K562 (cell line): ENCODE measurements around the gene SYT14. TPM values are rescaled to one million over a fixed set of nuclear protein-coding genes. Genes with fewer than 3 reads are reported as not detected.

Experiments
- ATAC-seq: fragments of 200-7000 bp; cut with Tn5 transposase; 3 replicates; pipeline ENCODE4 v1.9.1; 2020; ENCODE audit warnings: moderate library complexity
- BruUV-seq: library from RNA; stranded (reverse); fragments of 400-500 nt; replicated peaks from 2 replicates; lab custom pipeline; 2021; lab: Mats Ljungman, UMichigan
- CTCF ChIA-PET: fragments of 300-600 bp; formaldehyde crosslinking; extraction: SDS; loops from one replicate; lab custom pipeline; 2021; ENCODE audit warnings: low intra/inter-chr PET ratio; lab: Yijun Ruan, JAX
- POLR2A ChIA-PET: fragments of 300-600, 350-650 bp; sonication (Branson Sonifier 250); formaldehyde crosslinking; extraction: SDS; loops from one replicate; lab custom pipeline; 2021; ENCODE audit warnings: antibody characterized with exemption, inconsistent platforms; lab: Yijun Ruan, JAX
- DNase-seq, 4 experiments: peaks; one replicate each; pipeline versions ENCODE4 v3.0.0 to v3.0.0-alpha.2; 2011 to 2018; ENCODE audit warnings: low spot score in 3 of 4, mixed read lengths in 3 of 4; ENCODE audit errors: extremely low read depth in 1 of 4
- FAIRE-seq: peaks from 2 replicates; lab custom pipeline; 2011; peaks lifted over from hg19 to GRCh38; lab: Jason Lieb, UNC
- H2AFZ ChIP-seq: 2 replicates; pipeline ENCODE4 v1.6.0; 2011; ENCODE audit warnings: low read depth, low read length, control low read depth, inconsistent platforms
- H3K27ac ChIP-seq: fragments of 200-600 bp; 3 replicates; pipeline ENCODE4 v1.8.0; 2011; ENCODE audit warnings: low read depth, mild to moderate bottlenecking, control low read depth, inconsistent platforms, low read length, moderate library complexity, mixed read lengths; ENCODE audit errors: extremely low read depth
- H3K27me3 ChIP-seq, 2 experiments: fragments of 300-600 bp in 1 of 2; 2 replicates in 1 of 2; 3 replicates in 1 of 2; pipeline versions ENCODE4 v1.6.0 to v1.8.0; 2011; ENCODE audit warnings: inconsistent platforms in 2 of 2, low read length in 2 of 2, mild to moderate bottlenecking in 1 of 2, mixed read lengths in 1 of 2, moderate library complexity in 1 of 2; ENCODE audit not compliant: control insufficient read depth in 2 of 2, insufficient read depth in 2 of 2
- H3K36me3 ChIP-seq: fragments of 300-600 bp; 3 replicates; pipeline ENCODE4 v1.8.0; 2011; ENCODE audit warnings: mild to moderate bottlenecking, low read length, inconsistent platforms; ENCODE audit not compliant: control insufficient read depth, insufficient read depth
- H3K4me1 ChIP-seq, 2 experiments: fragments of 200-600 bp in 1 of 2; replicated peaks in 1 of 2; 2 replicates in 1 of 2; 3 replicates in 1 of 2; pipeline versions ENCODE4 v1.5.1 to v1.8.0; 2011; ENCODE audit warnings: inconsistent platforms in 2 of 2, low read length in 2 of 2, mild to moderate bottlenecking in 1 of 2, mixed read lengths in 1 of 2, moderate library complexity in 1 of 2; ENCODE audit not compliant: control insufficient read depth in 2 of 2, insufficient read depth in 2 of 2
- H3K4me2 ChIP-seq: 2 replicates; pipeline ENCODE4 v1.6.1; 2011; ENCODE audit warnings: low read length, control low read depth, inconsistent platforms, mixed read lengths; ENCODE audit not compliant: insufficient read depth
- H3K4me3 ChIP-seq: fragments of 200-600 bp; sonication (generic), shearing (Covaris generic); 2 replicates; pipeline ENCODE4 v1.5.1; 2016; ENCODE audit warnings: control low read depth, inconsistent platforms
- H3K79me2 ChIP-seq: fragments of 200-600 bp; 3 replicates; pipeline ENCODE4 v1.8.0; 2011; ENCODE audit warnings: low read length, inconsistent platforms; ENCODE audit not compliant: control insufficient read depth, insufficient read depth
- H3K9ac ChIP-seq, 2 experiments: 2 replicates each; pipeline versions ENCODE4 v1.6.0 to v1.6.1; 2011; ENCODE audit warnings: low read depth in 2 of 2, low read length in 2 of 2, control low read depth in 1 of 2, inconsistent platforms in 1 of 2, mild to moderate bottlenecking in 1 of 2, mixed read lengths in 1 of 2; ENCODE audit not compliant: insufficient read depth in 1 of 2
- H3K9me1 ChIP-seq: one replicate; pipeline ENCODE4 v1.6.0; 2011; ENCODE audit warnings: inconsistent platforms, mild to moderate bottlenecking, low read length, moderate library complexity; ENCODE audit not compliant: control insufficient read depth, insufficient read depth
- H3K9me3 ChIP-seq: replicated peaks from 2 replicates; pipeline ENCODE4 v1.5.1; 2011; ENCODE audit warnings: low read depth, low read length, inconsistent platforms; ENCODE audit not compliant: control insufficient read depth, insufficient read depth
- H4K20me1 ChIP-seq: replicated peaks from 2 replicates; pipeline ENCODE4 v1.6.1; 2011; ENCODE audit warnings: low read length, inconsistent platforms, mixed read lengths; ENCODE audit not compliant: control insufficient read depth, insufficient read depth
- CHCHD3 ChIP-seq: fragments of 250-450 bp; sonication (Bioruptor Pico); IDR thresholded peaks from 2 replicates; pipeline ENCODE4 v2.1.2; 2022; ENCODE audit warnings: mild to moderate bottlenecking
- EWSR1 ChIP-seq: fragments of 450-650 bp; IDR thresholded peaks from 2 replicates; pipeline ENCODE4 v1.6.1; 2018; ENCODE audit warnings: borderline replicate concordance, mild to moderate bottlenecking, low read depth, moderate library complexity; ENCODE audit not compliant: partially characterized antibody
- FOXJ2 ChIP-seq: fragments of 200-800 bp; sonication (Bioruptor generic); IDR thresholded peaks from 2 replicates; pipeline ENCODE4 v1.6.1; 2016; ENCODE audit warnings: missing genetic modification characterization, missing compliant biosample characterization
- KDM2B ChIP-seq: fragments of 250-450 bp; sonication (Bioruptor Pico); IDR thresholded peaks from 2 replicates; pipeline ENCODE4 v1.8.0; 2021; ENCODE audit warnings: mild to moderate bottlenecking, moderate library complexity
- PHB ChIP-seq: fragments of 250-450 bp; sonication (Bioruptor Pico); IDR thresholded peaks from 2 replicates; pipeline ENCODE4 v1.5.0; 2021
- RB1 ChIP-seq: fragments of 450-650 bp; IDR thresholded peaks from 2 replicates; pipeline ENCODE4 v1.6.1; 2017; ENCODE audit warnings: low read depth, mild to moderate bottlenecking
- TAF1 ChIP-seq: IDR thresholded peaks from 2 replicates; pipeline ENCODE4 v1.6.1; 2011; ENCODE audit warnings: mild to moderate bottlenecking, low read length, moderate library complexity; ENCODE audit not compliant: insufficient read depth, control insufficient read depth, severe bottlenecking; ENCODE audit errors: extremely low read depth
- TBL1XR1 ChIP-seq, 2 experiments: IDR thresholded peaks; 2 replicates each; pipeline ENCODE4 v1.6.1; 2012; ENCODE audit warnings: improper control_type of control experiment in 2 of 2, low read length in 2 of 2, mild to moderate bottlenecking in 1 of 2
- ZFP30 ChIP-seq: fragments of 250-450 bp; sonication (Bioruptor Pico); IDR thresholded peaks from 2 replicates; pipeline ENCODE4 v1.8.0; 2022; ENCODE audit warnings: moderate library complexity, mild to moderate bottlenecking, inconsistent platforms, borderline replicate concordance
- ZKSCAN8 ChIP-seq: fragments of 200-800 bp; sonication (Bioruptor generic); IDR thresholded peaks from 2 replicates; pipeline ENCODE4 v1.6.1; 2016; ENCODE audit warnings: missing genetic modification characterization, missing compliant biosample characterization
- ZNF133 ChIP-seq: fragments of 250-450 bp; sonication (Bioruptor Pico); IDR thresholded peaks from 2 replicates; pipeline ENCODE4 v1.4.0; 2020; ENCODE audit warnings: mild to moderate bottlenecking
- in situ Hi-C: fragments of 300-500 bp; cut with MboI; formaldehyde crosslinking; loops from 4 replicates; pipeline ENCODE4 v1.15.0; 2018; ENCODE audit warnings: inconsistent platforms, mixed read lengths
- intact Hi-C: fragments of 100-400 bp; cut with micrococcal nuclease; formaldehyde crosslinking; loops from 2 replicates; pipeline ENCODE4 v1.14.2; 2022
- polyA plus RNA-seq, 8 experiments: library from polyadenylated mRNA; depleted of rRNA in 4 of 8; stranded (reverse) in 5 of 8; unstranded in 3 of 8; fragments of >200 nt; fragmentation: Nextera tagmentation in 2 of 8; fragmentation: Illumina TruSeq in 1 of 8; extraction: Ambion mirVana in 2 of 8; extraction: Trizol in 1 of 8; gene quantifications; 2 replicates each; pipeline versions ENCODE4 v1.2.1 to v1.2.3, GENCODE V29; 2011 to 2014; ENCODE audit warnings: inconsistent platforms in 1 of 8, missing spikeins in 1 of 8
- total RNA-seq, 7 experiments: library from RNA; depleted of rRNA in 6 of 7; stranded (reverse); fragments of >200 nt in 6 of 7; fragmentation: Illumina TruSeq in 2 of 7; extraction: Trizol in 2 of 7; gene quantifications; 2 replicates each; pipeline versions ENCODE4 v1.2.1 to v1.2.3, GENCODE V29; 2011 to 2021; ENCODE audit warnings: low replicate concordance in 1 of 7
- TF ChIP-seq, protein P1 (sequence below): sonication (generic); formaldehyde crosslinking; IDR thresholded peaks from 2 replicates; pipeline ENCODE4 v1.8.1; 2022; ENCODE audit warnings: missing genetic modification reagents
- TF ChIP-seq, protein P2 (sequence below): fragments of 450-650 bp; IDR thresholded peaks from 2 replicates; pipeline ENCODE4 v1.7.0; 2016; ENCODE audit warnings: borderline replicate concordance
- TF ChIP-seq, protein P3 (sequence below): fragments of 450-650 bp; IDR thresholded peaks from 2 replicates; pipeline ENCODE4 v1.6.1; 2014; ENCODE audit warnings: low read depth, mild to moderate bottlenecking, moderate library complexity, borderline replicate concordance
- TF ChIP-seq, protein P4 (sequence below): fragments of 200-800 bp; sonication (Bioruptor generic); IDR thresholded peaks from 2 replicates; pipeline ENCODE4 v1.6.1; 2017; ENCODE audit warnings: missing genetic modification characterization, missing compliant biosample characterization
- TF ChIP-seq, protein P5 (sequence below): sonication (generic); formaldehyde crosslinking; IDR thresholded peaks from 2 replicates; pipeline ENCODE4 v1.9.0; 2022; ENCODE audit warnings: mild to moderate bottlenecking, missing genetic modification reagents

Gene SYT14
- total and polyA plus RNA-seq, 9 of the 15 experiments (the other 6 are each of a cell fraction or from before 2014, with no cell fraction given): 0.01 to 0.04 TPM; not detected in 7

DNA sequence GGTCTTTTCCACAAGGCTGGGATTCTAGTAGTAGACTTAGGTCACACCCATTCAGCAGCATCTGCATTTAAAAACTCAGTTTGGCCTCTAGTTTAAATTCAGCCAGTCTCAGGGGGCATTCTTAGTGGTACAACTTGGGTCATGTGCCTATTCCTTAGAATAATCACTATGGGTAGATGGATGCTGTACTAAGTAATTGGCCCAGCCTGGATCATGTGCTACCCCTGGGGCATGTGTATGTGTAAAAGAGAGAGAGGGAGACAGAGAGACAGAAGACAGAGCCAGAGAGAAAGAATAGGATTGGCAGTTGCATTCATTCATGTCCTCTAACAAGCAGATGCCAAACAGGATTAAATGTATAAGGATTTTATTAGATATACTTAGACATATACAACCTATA, 13.6 kb upstream of the SYT14 start:
- no peak for ATAC-seq
- CTCF ChIA-PET: no interaction called here

More for the DNA sequence above, 13.6 kb upstream of the SYT14 start:
- Histone ChIP-seq H3K4me2 (no peak overlapping the region), H3K27ac (no peak overlapping the region), H3K4me3 (no peak overlapping the region), H3K9ac (no peak overlapping the region), H3K79me2 (no peaks in the 10 kb centered on the region), H3K4me1 (no peaks in the 10 kb centered on the region), H3K27me3 (peaks cover 0 to 3% of the 10 kb centered on the region in 2 experiments; a peak in 1 of 5 replicates), H2AFZ (no peak overlapping the region), H4K20me1 (no peaks in the 10 kb centered on the region), H3K9me3 (no peaks in the 10 kb centered on the region), H3K36me3 (no peaks in the 10 kb centered on the region), H3K9me1 (no peaks in the 10 kb centered on the region)
- no TSS peak for BruUV-seq
- FAIRE-seq (no peak), DNase-seq (no peak)
- in situ Hi-C loops (no loop called here), intact Hi-C loops (no loop called here)
- POLR2A ChIA-PET: no interaction called here
- TF ChIP-seq, protein P1, sequence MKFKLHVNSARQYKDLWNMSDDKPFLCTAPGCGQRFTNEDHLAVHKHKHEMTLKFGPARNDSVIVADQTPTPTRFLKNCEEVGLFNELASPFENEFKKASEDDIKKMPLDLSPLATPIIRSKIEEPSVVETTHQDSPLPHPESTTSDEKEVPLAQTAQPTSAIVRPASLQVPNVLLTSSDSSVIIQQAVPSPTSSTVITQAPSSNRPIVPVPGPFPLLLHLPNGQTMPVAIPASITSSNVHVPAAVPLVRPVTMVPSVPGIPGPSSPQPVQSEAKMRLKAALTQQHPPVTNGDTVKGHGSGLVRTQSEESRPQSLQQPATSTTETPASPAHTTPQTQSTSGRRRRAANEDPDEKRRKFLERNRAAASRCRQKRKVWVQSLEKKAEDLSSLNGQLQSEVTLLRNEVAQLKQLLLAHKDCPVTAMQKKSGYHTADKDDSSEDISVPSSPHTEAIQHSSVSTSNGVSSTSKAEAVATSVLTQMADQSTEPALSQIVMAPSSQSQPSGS: no peak
- TF ChIP-seq, protein P2, sequence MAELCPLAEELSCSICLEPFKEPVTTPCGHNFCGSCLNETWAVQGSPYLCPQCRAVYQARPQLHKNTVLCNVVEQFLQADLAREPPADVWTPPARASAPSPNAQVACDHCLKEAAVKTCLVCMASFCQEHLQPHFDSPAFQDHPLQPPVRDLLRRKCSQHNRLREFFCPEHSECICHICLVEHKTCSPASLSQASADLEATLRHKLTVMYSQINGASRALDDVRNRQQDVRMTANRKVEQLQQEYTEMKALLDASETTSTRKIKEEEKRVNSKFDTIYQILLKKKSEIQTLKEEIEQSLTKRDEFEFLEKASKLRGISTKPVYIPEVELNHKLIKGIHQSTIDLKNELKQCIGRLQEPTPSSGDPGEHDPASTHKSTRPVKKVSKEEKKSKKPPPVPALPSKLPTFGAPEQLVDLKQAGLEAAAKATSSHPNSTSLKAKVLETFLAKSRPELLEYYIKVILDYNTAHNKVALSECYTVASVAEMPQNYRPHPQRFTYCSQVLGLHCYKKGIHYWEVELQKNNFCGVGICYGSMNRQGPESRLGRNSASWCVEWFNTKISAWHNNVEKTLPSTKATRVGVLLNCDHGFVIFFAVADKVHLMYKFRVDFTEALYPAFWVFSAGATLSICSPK: no peak
- no peak for TF ChIP-seq TBL1XR1 (IDR thresholded peaks at IDR 0.05; ENCODE audit: low read length in 2 of 2)
- no peak for TF ChIP-seq TAF1
- no peak for TF ChIP-seq PHB (CRISPR knock-in tag)
- TF ChIP-seq CHCHD3: no peak
- TF ChIP-seq FOXJ2 (tag): no peak
- TF ChIP-seq, protein P3, sequence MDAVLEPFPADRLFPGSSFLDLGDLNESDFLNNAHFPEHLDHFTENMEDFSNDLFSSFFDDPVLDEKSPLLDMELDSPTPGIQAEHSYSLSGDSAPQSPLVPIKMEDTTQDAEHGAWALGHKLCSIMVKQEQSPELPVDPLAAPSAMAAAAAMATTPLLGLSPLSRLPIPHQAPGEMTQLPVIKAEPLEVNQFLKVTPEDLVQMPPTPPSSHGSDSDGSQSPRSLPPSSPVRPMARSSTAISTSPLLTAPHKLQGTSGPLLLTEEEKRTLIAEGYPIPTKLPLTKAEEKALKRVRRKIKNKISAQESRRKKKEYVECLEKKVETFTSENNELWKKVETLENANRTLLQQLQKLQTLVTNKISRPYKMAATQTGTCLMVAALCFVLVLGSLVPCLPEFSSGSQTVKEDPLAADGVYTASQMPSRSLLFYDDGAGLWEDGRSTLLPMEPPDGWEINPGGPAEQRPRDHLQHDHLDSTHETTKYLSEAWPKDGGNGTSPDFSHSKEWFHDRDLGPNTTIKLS: no peak
- no peak for TF ChIP-seq RB1
- TF ChIP-seq KDM2B: no peak
- TF ChIP-seq, protein P4, sequence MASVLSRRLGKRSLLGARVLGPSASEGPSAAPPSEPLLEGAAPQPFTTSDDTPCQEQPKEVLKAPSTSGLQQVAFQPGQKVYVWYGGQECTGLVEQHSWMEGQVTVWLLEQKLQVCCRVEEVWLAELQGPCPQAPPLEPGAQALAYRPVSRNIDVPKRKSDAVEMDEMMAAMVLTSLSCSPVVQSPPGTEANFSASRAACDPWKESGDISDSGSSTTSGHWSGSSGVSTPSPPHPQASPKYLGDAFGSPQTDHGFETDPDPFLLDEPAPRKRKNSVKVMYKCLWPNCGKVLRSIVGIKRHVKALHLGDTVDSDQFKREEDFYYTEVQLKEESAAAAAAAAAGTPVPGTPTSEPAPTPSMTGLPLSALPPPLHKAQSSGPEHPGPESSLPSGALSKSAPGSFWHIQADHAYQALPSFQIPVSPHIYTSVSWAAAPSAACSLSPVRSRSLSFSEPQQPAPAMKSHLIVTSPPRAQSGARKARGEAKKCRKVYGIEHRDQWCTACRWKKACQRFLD (CRISPR knock-in tag): no peak
- TF ChIP-seq EWSR1: no peak
- TF ChIP-seq ZFP30: no peak
- TF ChIP-seq ZKSCAN8 (CRISPR knock-in tag): no peak
- no peak for TF ChIP-seq ZNF133
- TF ChIP-seq, protein P5, sequence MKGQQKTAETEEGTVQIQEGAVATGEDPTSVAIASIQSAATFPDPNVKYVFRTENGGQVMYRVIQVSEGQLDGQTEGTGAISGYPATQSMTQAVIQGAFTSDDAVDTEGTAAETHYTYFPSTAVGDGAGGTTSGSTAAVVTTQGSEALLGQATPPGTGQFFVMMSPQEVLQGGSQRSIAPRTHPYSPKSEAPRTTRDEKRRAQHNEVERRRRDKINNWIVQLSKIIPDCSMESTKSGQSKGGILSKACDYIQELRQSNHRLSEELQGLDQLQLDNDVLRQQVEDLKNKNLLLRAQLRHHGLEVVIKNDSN (CRISPR knock-in tag): no peak
